ENCODE results near the gene TRIM32. TPM values are rescaled to one million over a fixed set of nuclear protein-coding genes. Genes with fewer than 3 reads are reported as not detected.

Gene TRIM32
- polyA plus RNA-seq, 2 of the 4 experiments (the other 2 are of a cell fraction): 17.6 to 23.8 TPM

GRCh38 chr9:116706310-116707290 lies 19.5 kb downstream of the TRIM32 start (continued):
- TF ChIP-seq PHF8 (IDR thresholded peaks at IDR 0.05; ENCODE audit: borderline replicate concordance, low read depth): no peak
- no peak for TF ChIP-seq EP300 (IDR thresholded peaks at IDR 0.05)
- TF ChIP-seq HEYL (CRISPR knock-in tag; IDR thresholded peaks at IDR 0.05): no peak

GRCh38 chr9:116712781-116713180 lies 25.7 kb downstream of the TRIM32 start:
- POLR2A ChIA-PET: no interaction called here
- WGBS (ENCODE audit: missing lambda C conversion rate): 65% methylated on average over 3 of the region's 3 CpGs
- FAIRE-seq: no peak

GRCh38 chr9:116713271-116713670 lies 26.2 kb downstream of the TRIM32 start:
- CTCF ChIA-PET: interaction anchor here (2.6 kb wide), 1 partner anchor 24 kb away, joined by 10 read pairs; no protein-coding TSS in a partner anchor
- FAIRE-seq (no peak), DNase-seq (ENCODE audit: low read depth in 1 of 2, low spot score in 1 of 2) (no peak), ATAC-seq (no peak)
- TF ChIP-seq, protein P1, sequence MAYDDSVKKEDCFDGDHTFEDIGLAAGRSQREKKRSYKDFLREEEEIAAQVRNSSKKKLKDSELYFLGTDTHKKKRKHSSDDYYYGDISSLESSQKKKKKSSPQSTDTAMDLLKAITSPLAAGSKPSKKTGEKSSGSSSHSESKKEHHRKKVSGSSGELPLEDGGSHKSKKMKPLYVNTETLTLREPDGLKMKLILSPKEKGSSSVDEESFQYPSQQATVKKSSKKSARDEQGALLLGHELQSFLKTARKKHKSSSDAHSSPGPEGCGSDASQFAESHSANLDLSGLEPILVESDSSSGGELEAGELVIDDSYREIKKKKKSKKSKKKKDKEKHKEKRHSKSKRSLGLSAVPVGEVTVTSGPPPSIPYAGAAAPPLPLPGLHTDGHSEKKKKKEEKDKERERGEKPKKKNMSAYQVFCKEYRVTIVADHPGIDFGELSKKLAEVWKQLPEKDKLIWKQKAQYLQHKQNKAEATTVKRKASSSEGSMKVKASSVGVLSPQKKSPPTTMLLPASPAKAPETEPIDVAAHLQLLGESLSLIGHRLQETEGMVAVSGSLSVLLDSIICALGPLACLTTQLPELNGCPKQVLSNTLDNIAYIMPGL (CRISPR knock-in tag; IDR thresholded peaks at IDR 0.05; ENCODE audit: borderline replicate concordance): no peak
- TF ChIP-seq RCOR1 (IDR thresholded peaks at IDR 0.05; ENCODE audit: low read depth, low read length) (no peak), HDAC2 (IDR thresholded peaks at IDR 0.05) (no peak), HEYL (CRISPR knock-in tag; IDR thresholded peaks at IDR 0.05) (no peak), CTCF (IDR thresholded peaks at IDR 0.05) (no peak), POLR2AphosphoS2 (conservative IDR thresholded peaks at IDR 0.05; ENCODE audit: low read length) (no peak)
- 57% methylated on average over 4 of the region's 4 CpGs for WGBS (ENCODE audit: missing lambda C conversion rate)
- Histone ChIP-seq H3K9me3 (no peaks in the 10 kb centered on the region), H3K27ac (no peak overlapping the region), H3K4me3 (no peak overlapping the region), H3K4me2 (no peak overlapping the region), H3K4me1 (no peaks in the 10 kb centered on the region)
- POLR2A ChIA-PET: no interaction called here

More at GRCh38 chr9:116712781-116713180, 25.7 kb downstream of the TRIM32 start:
- DNase-seq (ENCODE audit: low read depth in 1 of 2, low spot score in 1 of 2) (no peak), ATAC-seq (no peak)
- Histone ChIP-seq H3K9me3 (no peaks in the 10 kb centered on the region), H3K4me3 (no peak overlapping the region), H3K4me1 (no peaks in the 10 kb centered on the region), H3K4me2 (no peak overlapping the region), H3K27ac (no peak overlapping the region)
- TF ChIP-seq CBX8 (IDR thresholded peaks at IDR 0.05): no peak
- no peak for TF ChIP-seq ZC3H11A (IDR thresholded peaks at IDR 0.05)
- no peak for TF ChIP-seq NPAS2 (CRISPR knock-in tag; IDR thresholded peaks at IDR 0.05; ENCODE audit: borderline replicate concordance)
- no peak for TF ChIP-seq CHD2 (IDR thresholded peaks at IDR 0.05; ENCODE audit: low read length, partially characterized antibody)
- no peak for TF ChIP-seq HOXB5 (CRISPR knock-in tag; IDR thresholded peaks at IDR 0.05)
- TF ChIP-seq, protein P1 (CRISPR knock-in tag; IDR thresholded peaks at IDR 0.05; ENCODE audit: borderline replicate concordance): no peak
- no peak for TF ChIP-seq POLR2A (IDR thresholded peaks at IDR 0.05; ENCODE audit: low read length)
- no peak for TF ChIP-seq RARB (CRISPR knock-in tag; IDR thresholded peaks at IDR 0.05)
- no peak for TF ChIP-seq HES2 (IDR thresholded peaks at IDR 0.05)
- no peak for TF ChIP-seq ZNF302 (CRISPR knock-in tag; IDR thresholded peaks at IDR 0.05)
- TF ChIP-seq CBX2 (IDR thresholded peaks at IDR 0.05; ENCODE audit: borderline replicate concordance, low read depth): no peak
- TF ChIP-seq MAFK (IDR thresholded peaks at IDR 0.05; ENCODE audit: partially characterized antibody): no peak
- no peak for TF ChIP-seq NFE2L2 (conservative IDR thresholded peaks at IDR 0.05; ENCODE audit: low read length)
- TF ChIP-seq REST (IDR thresholded peaks at IDR 0.05): no peak
- TF ChIP-seq RFX5 (IDR thresholded peaks at IDR 0.05): no peak
- CTCF ChIA-PET: interaction anchor here (2.6 kb wide), 1 partner anchor 24 kb away, joined by 10 read pairs; no protein-coding TSS in a partner anchor
